RWPE1 (cell line): Measurements from ENCODE around the gene AKAP10.
A peak's percentile ranks its signal among the peaks of the same experiment; 100 is the strongest.
"Not testable (repeated sequence)": the region's sequence is repeated elsewhere in the genome, so short reads cannot be mapped to it uniquely, and the experiment has no call there.

ENCODE experiments used
- CTCF ChIA-PET: fragments of 350-600 bp; sonication (Branson Sonifier 250); formaldehyde crosslinking; extraction: SDS; loops from one replicate; lab custom pipeline; 2021; lab: Yijun Ruan, JAX
- POLR2A ChIA-PET: fragments of 400-600 bp; formaldehyde crosslinking; extraction: SDS; loops from one replicate; lab custom pipeline; 2020; ENCODE audit warnings: antibody characterized with exemption; ENCODE audit not compliant: low non-redundant PET; lab: Yijun Ruan, JAX
- DNase-seq: peaks from one replicate; pipeline ENCODE4 v3.0.0; 2012; ENCODE audit warnings: low spot score
- H3K27ac ChIP-seq: fragments of 450-650 bp; 2 replicates; pipeline ENCODE4 v1.5.1; 2017
- CTCF ChIP-seq: fragments of 450-650 bp; conservative IDR thresholded peaks from 2 replicates; pipeline ENCODE4 v1.5.1; 2017; ENCODE audit warnings: low read depth, mild to moderate bottlenecking

The AKAP10 gene

GRCh38 chr17:19979917-19980770, 2.5 kb upstream of the AKAP10 start:
- DNase-seq: no peak
- no peak overlapping the region for H3K27ac ChIP-seq
- CTCF ChIA-PET: interaction anchor here (0.5 to 0.8 kb wide), 2 partner anchors 237 to 338 kb away, joined by 3 to 5 read pairs; no protein-coding TSS in a partner anchor
- POLR2A ChIA-PET: no interaction called here
- no peak for TF ChIP-seq CTCF

GRCh38 chr17:19978805-19979211, 1.2 kb upstream of the AKAP10 start:
- ChIA-PET CTCF (no interaction called here), POLR2A (no interaction called here)
- no peak overlapping the region for H3K27ac ChIP-seq
- DNase-seq: no peak
- TF ChIP-seq CTCF: no peak

- TF ChIP-seq CTCF: no peak
- DNase-seq: no peak
- H3K27ac ChIP-seq: peak overlapping the region; percentile 85
- ChIA-PET POLR2A (no interaction called here), CTCF (no interaction called here)
Measured at GRCh38 chr17:19978209-19978802, 678 bp upstream of the AKAP10 start.

- no peak for TF ChIP-seq CTCF
- POLR2A ChIA-PET: no interaction called here
Measured at GRCh38 chr17:19975601-19976000, 2.0 kb downstream of the AKAP10 start.

GRCh38 chr17:19973156-19973555, 4.5 kb downstream of the AKAP10 start:
- ChIA-PET CTCF (no interaction called here), POLR2A (no interaction called here)
- no peak for TF ChIP-seq CTCF
- H3K27ac ChIP-seq: no peak overlapping the region
- DNase-seq: no peak

More at GRCh38 chr17:19975601-19976000, 2.0 kb downstream of the AKAP10 start:
- CTCF ChIA-PET: no interaction called here
- no peak overlapping the region for H3K27ac ChIP-seq
- DNase-seq: no peak

GRCh38 chr17:19962954-19963353, 14.7 kb downstream of the AKAP10 start:
- DNase-seq, H3K27ac ChIP-seq, CTCF ChIA-PET, POLR2A ChIA-PET: not testable (repeated sequence)

GRCh38 chr17:19958023-19958422, 19.6 kb downstream of the AKAP10 start:
- no peak for TF ChIP-seq CTCF
- CTCF ChIA-PET: no interaction called here
- peak; percentile 70 for DNase-seq
- H3K27ac ChIP-seq: no peak overlapping the region
- POLR2A ChIA-PET: no interaction called here
